T follicular helper cell (primary cell): Measurements from ENCODE around the gene ATP13A4.

Source experiments
- DNase-seq: peaks from one replicate; pipeline ENCODE4 v3.0.0-alpha.2; 2020; ENCODE audit warnings: low read depth

Gene ATP13A4

DNA sequence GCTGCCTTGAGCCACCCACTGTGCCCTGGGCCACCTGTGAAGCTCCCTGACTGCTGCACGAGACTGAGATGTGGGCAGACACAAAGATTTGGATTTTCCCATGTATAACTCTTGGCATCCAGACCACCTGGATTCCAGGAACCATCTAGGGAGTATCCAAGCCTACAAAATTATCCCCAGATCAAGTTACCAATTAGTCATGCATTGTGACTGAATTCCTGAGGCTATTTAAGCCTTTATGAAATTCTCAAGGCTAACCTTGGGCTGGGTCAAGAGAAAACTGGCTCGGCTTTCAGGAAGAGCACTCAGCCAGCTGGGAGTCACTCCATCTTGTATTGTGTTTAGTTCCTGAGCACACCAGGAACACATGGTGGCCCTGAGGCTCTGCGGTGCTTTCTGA, 162.8 kb downstream of the ATP13A4 start:
- DNase-seq = no peak

DNA sequence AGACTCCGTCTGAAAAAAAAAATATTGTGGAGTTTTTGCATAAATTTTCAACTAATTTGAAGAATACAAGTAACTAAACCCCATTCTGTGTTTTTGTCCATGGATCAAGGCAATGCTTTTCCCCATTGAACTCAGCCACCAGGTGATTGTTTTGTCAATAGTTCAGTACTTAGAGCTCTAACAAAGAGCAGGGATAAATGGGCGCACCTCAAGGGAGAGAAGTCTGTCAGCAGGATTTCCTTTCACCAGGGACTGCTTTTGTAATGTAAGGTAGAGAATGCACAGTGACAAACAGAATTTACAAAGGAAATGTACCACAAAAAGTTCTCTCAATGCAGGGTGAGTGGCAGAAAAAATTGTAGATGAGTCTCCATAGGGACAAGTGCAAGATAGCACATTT, 165.4 kb downstream of the ATP13A4 start:
- no peak for DNase-seq

DNA sequence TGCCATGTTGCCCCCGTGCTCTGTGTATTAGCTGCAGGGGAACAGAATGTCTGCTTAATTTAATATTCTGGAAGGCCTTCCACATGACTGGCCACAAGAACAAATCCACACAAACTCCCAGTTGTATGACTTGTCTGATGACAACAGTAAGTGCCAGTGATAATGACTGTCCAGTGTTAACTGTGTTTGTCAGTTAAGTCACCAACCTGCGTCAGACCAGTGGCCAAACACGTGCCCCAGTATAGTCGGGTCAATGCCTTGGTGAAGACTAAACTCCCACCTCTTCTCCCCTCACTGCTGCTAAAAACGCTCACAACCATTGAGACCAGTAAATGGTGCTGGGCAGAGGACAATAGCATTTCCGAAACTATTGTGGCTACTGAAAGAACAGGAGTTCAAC, 166.3 kb downstream of the ATP13A4 start:
- no peak for DNase-seq

DNA sequence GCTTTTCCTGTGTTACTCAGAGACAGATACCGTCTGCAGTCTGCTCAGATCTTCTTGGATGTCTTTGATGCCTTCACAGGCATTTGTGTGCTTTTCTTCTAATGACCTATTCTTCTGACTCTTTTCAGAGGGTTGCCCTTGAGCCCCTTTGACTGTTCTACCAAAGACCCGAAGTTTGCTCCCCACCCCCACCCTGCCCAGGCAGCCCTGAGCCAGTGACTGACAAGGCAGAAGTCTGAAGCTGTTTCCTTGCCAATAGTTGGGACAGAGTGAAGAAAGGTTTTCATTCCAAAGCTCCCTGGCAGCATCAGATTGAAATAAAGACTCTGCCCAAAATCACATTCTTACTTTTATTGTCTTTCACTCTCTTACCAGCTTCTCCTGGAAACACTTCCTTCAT, 167.1 kb downstream of the ATP13A4 start:
- no peak for DNase-seq

DNA sequence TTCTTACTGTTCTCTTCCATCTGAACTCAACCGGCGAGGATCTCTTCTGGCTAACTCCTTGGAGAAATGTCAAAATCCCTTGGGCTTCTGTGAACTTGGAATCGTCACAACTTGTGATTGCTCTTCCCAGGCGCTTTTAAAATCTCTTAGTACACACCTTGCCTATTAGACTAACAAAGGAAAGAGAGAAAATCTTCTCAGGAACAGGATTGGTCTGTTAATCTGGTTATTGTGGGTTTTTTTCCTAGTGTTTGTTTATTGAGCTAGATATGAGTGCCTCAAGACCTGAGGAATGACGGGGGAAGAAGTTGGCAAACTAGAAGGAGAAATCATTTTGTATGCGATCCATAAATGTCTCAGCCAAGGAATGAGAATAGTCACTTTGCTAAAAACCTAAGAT, 176.0 kb downstream of the ATP13A4 start, which contains the start of gene ATP13A5:
Gene ATP13A5, minus strand, starts transcription at position 48 of the 400 bp plus-strand sequence. Its CDS starts 28 bp downstream, at position 20.
- DNase-seq = no peak

DNA sequence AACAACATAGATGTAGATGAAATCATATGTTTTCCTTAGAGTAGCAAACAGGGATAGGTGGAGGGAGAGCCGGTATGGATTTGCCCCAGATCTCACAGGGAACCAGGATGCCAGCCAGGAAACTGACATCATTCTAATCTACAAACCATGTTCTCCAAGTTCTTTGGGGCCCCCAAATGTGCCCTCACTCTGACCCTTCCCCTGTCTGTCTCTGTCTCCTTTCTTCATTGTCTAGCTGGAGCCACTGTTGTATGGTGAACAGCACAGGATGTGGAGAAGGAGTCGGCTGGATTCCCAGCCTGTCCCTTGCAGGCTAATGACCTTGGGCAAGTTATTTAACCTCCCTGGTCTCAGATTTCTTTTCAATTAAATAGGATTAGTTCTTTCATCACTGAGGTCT, 177.1 kb downstream of the ATP13A4 start:
- DNase-seq = no peak

DNA sequence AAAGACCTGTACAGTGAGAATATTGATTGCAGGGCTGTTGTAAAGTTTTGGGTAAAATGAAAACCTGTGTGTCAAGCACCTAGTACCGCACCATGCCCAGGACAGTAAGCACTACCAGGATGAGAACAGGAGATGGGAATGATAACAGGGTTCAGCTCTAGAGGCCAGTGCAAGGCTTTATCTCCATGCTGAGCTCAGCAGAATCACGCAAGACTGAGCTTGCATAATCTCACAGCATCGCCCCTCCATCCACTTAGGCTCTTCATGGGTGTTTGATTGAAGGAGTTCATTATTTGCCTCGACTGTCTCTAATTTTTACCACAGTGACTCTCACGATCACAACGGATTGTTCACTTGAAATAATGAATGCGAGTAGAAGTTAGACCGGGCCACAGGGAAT, 179.1 kb downstream of the ATP13A4 start:
- DNase-seq = no peak

DNA sequence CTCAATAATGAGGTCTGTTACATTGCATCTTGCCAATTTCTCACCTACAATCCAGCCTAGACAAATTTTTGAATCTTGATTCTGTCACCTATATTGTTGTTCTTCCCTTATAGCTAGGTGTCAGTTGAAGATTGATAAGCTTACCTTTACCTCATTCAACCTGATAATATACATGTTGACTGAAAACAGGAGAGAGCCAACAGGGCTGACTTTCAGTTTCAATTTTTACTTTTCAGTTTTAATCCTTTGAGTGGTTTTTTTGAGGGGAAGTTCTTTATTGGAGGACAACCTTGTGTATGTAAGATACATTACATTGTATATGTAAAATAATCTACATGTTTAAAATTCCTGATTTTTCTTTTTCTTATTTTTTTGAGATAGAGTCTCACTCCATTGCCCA, 181.9 kb downstream of the ATP13A4 start:
- no peak for DNase-seq

DNA sequence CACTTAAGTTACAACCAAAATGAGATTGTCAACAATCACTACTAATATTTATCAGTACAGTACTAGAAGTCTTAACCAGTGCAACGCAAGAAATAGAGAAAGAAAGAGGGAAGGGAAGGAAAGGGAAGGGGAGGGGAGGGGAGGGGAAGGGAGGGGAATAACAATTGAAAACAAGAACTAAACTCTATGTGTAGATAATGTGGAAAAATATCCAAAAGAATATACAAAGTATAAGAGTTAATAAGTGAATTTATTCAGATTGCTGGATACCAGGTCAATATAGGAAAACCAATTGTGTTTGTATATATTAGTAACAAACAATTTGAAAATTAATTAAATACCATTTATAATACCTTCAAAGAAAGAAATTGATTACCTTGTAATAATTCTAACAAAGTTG, 186.8 kb downstream of the ATP13A4 start:
- no peak for DNase-seq

DNA sequence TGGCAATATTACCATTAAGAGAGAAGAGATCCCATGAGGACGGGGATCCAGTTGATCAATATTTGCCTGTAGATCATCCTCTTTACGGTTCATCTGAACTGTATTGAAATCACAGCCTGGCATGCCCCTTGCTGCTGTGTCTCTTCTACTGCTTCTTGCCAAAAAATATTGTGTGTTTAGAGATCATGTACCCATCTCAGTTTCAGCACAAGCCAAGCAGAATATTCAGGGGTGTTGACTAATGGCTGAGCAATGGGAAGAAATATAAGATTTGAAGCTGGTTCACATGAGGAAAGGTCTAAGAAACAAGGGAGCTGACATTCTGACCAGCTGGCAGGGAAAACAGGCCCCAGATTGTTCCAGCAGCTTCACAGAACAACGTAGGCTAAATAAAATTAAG, 197.4 kb downstream of the ATP13A4 start:
- DNase-seq = no peak

DNA sequence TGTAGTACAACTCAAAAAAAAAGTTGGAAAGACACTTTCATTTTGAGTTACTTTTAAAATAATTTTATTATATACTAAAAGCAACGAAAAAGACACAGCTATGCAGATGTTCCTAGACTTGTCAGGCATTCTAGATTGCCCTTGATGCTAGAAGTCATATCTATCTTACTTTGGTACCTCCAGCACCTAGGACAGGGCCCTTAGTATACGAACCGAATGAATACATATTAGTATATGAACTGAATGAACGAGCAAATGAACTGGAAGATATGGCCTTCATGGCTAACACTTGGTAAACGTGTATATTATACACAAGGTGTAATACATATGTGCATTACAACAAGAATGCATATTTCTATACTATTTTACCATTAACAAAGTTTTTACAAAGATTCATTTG, 200.3 kb downstream of the ATP13A4 start:
- no peak for DNase-seq
